Activated CD4-positive, alpha-beta T cell treated with anti-CD3 and anti-CD28 coated beads for 1 hour (primary cell): ENCODE results near the gene VHLL.

Experiments used
- DNase-seq: peaks from one replicate; pipeline ENCODE4 v3.0.0-alpha.2; 2020

The VHLL gene

GRCh38 chr1:156249593-156249992, 49.5 kb downstream of the VHLL start:
- DNase-seq = no peak
